ENCODE results near the gene KCTD10. TPM values are rescaled to one million over a fixed set of nuclear protein-coding genes. Genes with fewer than 3 reads are reported as not detected.

The KCTD10 gene
- total RNA-seq, 1 donor from 2014 or later: 24.0 TPM

GRCh38 chr12:109513977-109514376, 36.9 kb upstream of the KCTD10 start:
- Histone ChIP-seq H3K27ac (ENCODE audit: low read depth, low read length) (no peak overlapping the region), H3K36me3 (ENCODE audit: control insufficient read depth in 3 of 3, insufficient read depth in 3 of 3, low read length in 3 of 3) (peaks cover 64 to 80% (median 74%) of the 10 kb centered on the region in 3 donors), H3K9ac (ENCODE audit: low read depth in 1 of 3, low read length in 3 of 3) (no peak overlapping the region), H3K9me3 (ENCODE audit: control insufficient read depth in 3 of 3, low read length in 3 of 3) (no peaks in the 10 kb centered on the region), H3K4me3 (ENCODE audit: low read length in 3 of 3) (no peak overlapping the region), H3K27me3 (ENCODE audit: control insufficient read depth in 3 of 3, insufficient read depth in 3 of 3, low read length in 3 of 3) (no peaks in the 10 kb centered on the region), H3K4me1 (ENCODE audit: control insufficient read depth in 3 of 3, insufficient read depth in 3 of 3, low read length in 3 of 3) (peaks cover 4 to 13% (median 4%) of the 10 kb centered on the region in 3 donors)

GRCh38 chr12:109513051-109513450, 36.0 kb upstream of the KCTD10 start:
- no peak overlapping the region for H3K4me3 ChIP-seq (ENCODE audit: low read length in 3 of 3)
- H3K9me3 ChIP-seq (ENCODE audit: control insufficient read depth in 3 of 3, low read length in 3 of 3): no peaks in the 10 kb centered on the region
- no peak overlapping the region for H3K27ac ChIP-seq (ENCODE audit: low read depth, low read length)
- H3K4me1 ChIP-seq (ENCODE audit: control insufficient read depth in 3 of 3, insufficient read depth in 3 of 3, low read length in 3 of 3): peaks cover 0 to 5% (median 0%) of the 10 kb centered on the region in 3 donors
- no peak overlapping the region for H3K9ac ChIP-seq (ENCODE audit: low read depth in 1 of 3, low read length in 3 of 3)
- H3K36me3 ChIP-seq (ENCODE audit: control insufficient read depth in 3 of 3, insufficient read depth in 3 of 3, low read length in 3 of 3): peaks cover 63 to 82% (median 77%) of the 10 kb centered on the region in 3 donors
- no peaks in the 10 kb centered on the region for H3K27me3 ChIP-seq (ENCODE audit: control insufficient read depth in 3 of 3, insufficient read depth in 3 of 3, low read length in 3 of 3)

GRCh38 chr12:109512608-109513007, 35.5 kb upstream of the KCTD10 start:
- no peak overlapping the region for H3K27ac ChIP-seq (ENCODE audit: low read depth, low read length)
- no peak overlapping the region for H3K4me3 ChIP-seq (ENCODE audit: low read length in 3 of 3)
- H3K4me1 ChIP-seq (ENCODE audit: control insufficient read depth in 3 of 3, insufficient read depth in 3 of 3, low read length in 3 of 3): peaks cover 0 to 2% (median 0%) of the 10 kb centered on the region in 3 donors
- peaks cover 63 to 82% (median 77%) of the 10 kb centered on the region in 3 donors for H3K36me3 ChIP-seq (ENCODE audit: control insufficient read depth in 3 of 3, insufficient read depth in 3 of 3, low read length in 3 of 3)
- no peak overlapping the region for H3K9ac ChIP-seq (ENCODE audit: low read depth in 1 of 3, low read length in 3 of 3)
- H3K9me3 ChIP-seq (ENCODE audit: control insufficient read depth in 3 of 3, low read length in 3 of 3): no peaks in the 10 kb centered on the region
- no peaks in the 10 kb centered on the region for H3K27me3 ChIP-seq (ENCODE audit: control insufficient read depth in 3 of 3, insufficient read depth in 3 of 3, low read length in 3 of 3)

GRCh38 chr12:109510196-109510595, 33.1 kb upstream of the KCTD10 start:
- Histone ChIP-seq H3K27me3 (ENCODE audit: control insufficient read depth in 3 of 3, insufficient read depth in 3 of 3, low read length in 3 of 3) (no peaks in the 10 kb centered on the region), H3K4me3 (ENCODE audit: low read length in 3 of 3) (no peak overlapping the region), H3K9ac (ENCODE audit: low read depth in 1 of 3, low read length in 3 of 3) (no peak overlapping the region), H3K27ac (ENCODE audit: low read depth, low read length) (no peak overlapping the region), H3K9me3 (ENCODE audit: control insufficient read depth in 3 of 3, low read length in 3 of 3) (no peaks in the 10 kb centered on the region), H3K36me3 (ENCODE audit: control insufficient read depth in 3 of 3, insufficient read depth in 3 of 3, low read length in 3 of 3) (peaks cover 71 to 92% (median 84%) of the 10 kb centered on the region in 3 donors), H3K4me1 (ENCODE audit: control insufficient read depth in 3 of 3, insufficient read depth in 3 of 3, low read length in 3 of 3) (no peaks in the 10 kb centered on the region)

DNA sequence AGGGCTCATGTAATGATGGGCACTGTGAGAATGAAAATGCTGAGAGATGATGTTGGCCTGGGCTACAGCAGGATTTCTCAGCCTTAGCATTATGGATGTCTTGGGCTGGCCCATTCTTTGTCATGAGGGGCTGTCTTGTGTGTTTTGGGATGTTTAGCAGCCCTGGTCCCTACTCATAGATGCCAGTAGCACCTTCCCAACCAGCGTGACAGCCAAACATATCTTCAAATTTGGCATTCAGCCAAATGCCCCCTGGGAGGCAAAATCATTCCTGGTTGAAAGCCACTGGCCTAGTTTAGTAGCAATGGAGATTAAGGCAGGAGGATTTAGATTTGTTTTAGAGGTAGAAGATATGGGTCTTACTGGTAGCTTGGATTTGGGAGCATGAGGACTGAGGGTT, 27.0 kb upstream of the KCTD10 start:
- Histone ChIP-seq H3K27ac (ENCODE audit: low read depth, low read length) (no peak overlapping the region), H3K4me1 (ENCODE audit: control insufficient read depth in 3 of 3, insufficient read depth in 3 of 3, low read length in 3 of 3) (no peaks in the 10 kb centered on the region), H3K9ac (ENCODE audit: low read depth in 1 of 3, low read length in 3 of 3) (no peak overlapping the region), H3K9me3 (ENCODE audit: control insufficient read depth in 3 of 3, low read length in 3 of 3) (no peaks in the 10 kb centered on the region), H3K4me3 (ENCODE audit: low read length in 3 of 3) (no peak overlapping the region), H3K27me3 (ENCODE audit: control insufficient read depth in 3 of 3, insufficient read depth in 3 of 3, low read length in 3 of 3) (no peaks in the 10 kb centered on the region), H3K36me3 (ENCODE audit: control insufficient read depth in 3 of 3, insufficient read depth in 3 of 3, low read length in 3 of 3) (peaks cover 75 to 96% (median 90%) of the 10 kb centered on the region in 3 donors)

- Histone ChIP-seq H3K4me1 (ENCODE audit: control insufficient read depth in 3 of 3, insufficient read depth in 3 of 3, low read length in 3 of 3) (no peaks in the 10 kb centered on the region), H3K4me3 (ENCODE audit: low read length in 3 of 3) (no peak overlapping the region), H3K9ac (ENCODE audit: low read depth in 1 of 3, low read length in 3 of 3) (no peak overlapping the region), H3K9me3 (ENCODE audit: control insufficient read depth in 3 of 3, low read length in 3 of 3) (no peaks in the 10 kb centered on the region), H3K36me3 (ENCODE audit: control insufficient read depth in 3 of 3, insufficient read depth in 3 of 3, low read length in 3 of 3) (peaks cover 79 to 97% (median 91%) of the 10 kb centered on the region in 3 donors), H3K27me3 (ENCODE audit: control insufficient read depth in 3 of 3, insufficient read depth in 3 of 3, low read length in 3 of 3) (no peaks in the 10 kb centered on the region), H3K27ac (ENCODE audit: low read depth, low read length) (no peak overlapping the region)
These were observed 26.5 kb upstream of the KCTD10 start for GRCh38 chr12:109503611-109504010.

DNA sequence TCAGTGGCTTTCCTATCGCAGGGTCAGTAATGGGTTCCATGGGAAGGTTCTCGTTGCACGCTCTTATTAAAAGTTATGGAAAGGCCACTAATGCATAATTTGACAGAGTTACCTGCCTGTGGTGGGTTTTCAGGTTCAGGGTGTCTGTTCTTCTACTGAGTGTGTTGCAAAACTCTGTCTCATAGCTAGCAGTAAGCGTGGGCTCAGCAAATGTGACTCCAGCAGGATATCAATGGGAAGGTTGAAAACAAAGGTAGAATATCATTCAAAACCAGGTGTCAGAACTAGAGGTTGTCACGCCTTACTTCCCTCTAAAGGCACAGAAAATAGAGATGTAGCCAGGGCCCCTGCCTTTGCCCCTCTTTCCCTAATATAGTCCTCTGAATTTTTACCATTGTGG, 25.2 kb upstream of the KCTD10 start:
- no peak overlapping the region for H3K27ac ChIP-seq (ENCODE audit: low read depth, low read length)
- H3K4me1 ChIP-seq (ENCODE audit: control insufficient read depth in 3 of 3, insufficient read depth in 3 of 3, low read length in 3 of 3): no peaks in the 10 kb centered on the region
- H3K36me3 ChIP-seq (ENCODE audit: control insufficient read depth in 3 of 3, insufficient read depth in 3 of 3, low read length in 3 of 3): peaks cover 79 to 97% (median 91%) of the 10 kb centered on the region in 3 donors
- H3K9me3 ChIP-seq (ENCODE audit: control insufficient read depth in 3 of 3, low read length in 3 of 3): no peaks in the 10 kb centered on the region
- no peak overlapping the region for H3K4me3 ChIP-seq (ENCODE audit: low read length in 3 of 3)
- H3K27me3 ChIP-seq (ENCODE audit: control insufficient read depth in 3 of 3, insufficient read depth in 3 of 3, low read length in 3 of 3): no peaks in the 10 kb centered on the region
- no peak overlapping the region for H3K9ac ChIP-seq (ENCODE audit: low read depth in 1 of 3, low read length in 3 of 3)

DNA sequence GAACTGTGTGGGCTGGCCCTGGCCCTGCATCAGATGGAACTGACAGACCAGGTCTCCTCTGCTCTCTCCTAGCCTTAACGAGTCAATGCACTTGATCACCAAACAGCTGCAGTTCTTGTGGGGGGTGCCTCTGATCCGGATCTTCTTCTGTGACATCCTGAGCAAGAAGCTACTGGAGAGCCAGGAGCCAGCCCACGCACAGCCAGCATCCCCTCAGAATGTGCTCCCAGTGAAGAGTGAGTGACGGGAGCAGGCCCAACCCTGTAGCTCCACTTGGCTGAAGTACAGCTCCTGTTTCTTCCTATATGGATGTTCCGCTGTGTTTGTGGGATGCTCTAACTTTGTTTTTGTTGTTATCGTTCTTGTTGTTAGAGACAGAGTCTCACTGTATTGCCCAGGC, 24.2 kb upstream of the KCTD10 start:
- H3K36me3 ChIP-seq (ENCODE audit: control insufficient read depth in 3 of 3, insufficient read depth in 3 of 3, low read length in 3 of 3): peaks cover 70 to 89% (median 83%) of the 10 kb centered on the region in 3 donors
- no peaks in the 10 kb centered on the region for H3K27me3 ChIP-seq (ENCODE audit: control insufficient read depth in 3 of 3, insufficient read depth in 3 of 3, low read length in 3 of 3)
- H3K4me3 ChIP-seq (ENCODE audit: low read length in 3 of 3): no peak overlapping the region
- H3K9ac ChIP-seq (ENCODE audit: low read depth in 1 of 3, low read length in 3 of 3): no peak overlapping the region
- no peaks in the 10 kb centered on the region for H3K4me1 ChIP-seq (ENCODE audit: control insufficient read depth in 3 of 3, insufficient read depth in 3 of 3, low read length in 3 of 3)
- no peaks in the 10 kb centered on the region for H3K9me3 ChIP-seq (ENCODE audit: control insufficient read depth in 3 of 3, low read length in 3 of 3)
- H3K27ac ChIP-seq (ENCODE audit: low read depth, low read length): no peak overlapping the region

DNA sequence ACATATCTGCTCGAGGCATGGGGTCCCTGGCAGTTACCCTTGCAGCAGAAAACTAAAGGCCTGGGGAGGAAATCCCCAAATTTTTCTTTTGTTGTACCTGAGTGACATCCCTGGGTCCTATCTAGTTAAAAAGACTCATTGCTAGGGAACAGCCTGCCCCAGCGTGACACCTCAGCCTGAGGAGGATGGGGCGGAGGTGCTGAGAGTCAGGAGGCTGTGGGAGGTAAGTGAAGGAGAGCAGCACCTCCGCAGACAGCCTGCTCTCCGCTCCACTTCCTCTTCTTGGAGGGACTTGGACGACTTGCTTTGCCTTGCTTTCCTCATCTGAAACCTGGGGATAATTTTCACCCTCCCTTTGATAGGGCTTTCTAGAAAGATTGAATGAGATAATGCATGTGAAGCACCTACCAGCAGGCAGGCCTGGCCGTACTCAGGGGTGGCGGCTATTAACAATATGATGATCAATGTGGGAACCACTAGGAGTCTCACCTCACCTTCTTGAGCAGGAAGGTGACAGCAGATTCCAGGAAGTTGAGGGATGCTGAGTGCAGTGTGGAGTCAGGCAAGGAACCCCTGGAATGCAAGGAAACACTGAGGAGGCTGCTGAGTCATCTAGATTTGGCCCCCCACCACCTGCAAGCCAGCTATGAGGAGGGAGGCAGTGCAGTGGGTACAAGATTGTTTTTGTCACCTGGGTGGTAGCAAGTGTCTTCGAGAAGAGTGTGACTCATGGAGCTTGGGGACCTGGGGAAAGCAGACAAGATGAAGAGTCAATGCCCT, 23.5 kb upstream of the KCTD10 start:
- H3K9me3 ChIP-seq (ENCODE audit: control insufficient read depth in 3 of 3, low read length in 3 of 3): no peaks in the 10 kb centered on the region
- no peaks in the 10 kb centered on the region for H3K4me1 ChIP-seq (ENCODE audit: control insufficient read depth in 3 of 3, insufficient read depth in 3 of 3, low read length in 3 of 3)
- H3K27ac ChIP-seq (ENCODE audit: low read depth, low read length): no peak overlapping the region
- no peak overlapping the region for H3K4me3 ChIP-seq (ENCODE audit: low read length in 3 of 3)
- H3K36me3 ChIP-seq (ENCODE audit: control insufficient read depth in 3 of 3, insufficient read depth in 3 of 3, low read length in 3 of 3): peaks cover 65 to 84% (median 77%) of the 10 kb centered on the region in 3 donors
- H3K9ac ChIP-seq (ENCODE audit: low read depth in 1 of 3, low read length in 3 of 3): no peak overlapping the region
- no peaks in the 10 kb centered on the region for H3K27me3 ChIP-seq (ENCODE audit: control insufficient read depth in 3 of 3, insufficient read depth in 3 of 3, low read length in 3 of 3)

DNA sequence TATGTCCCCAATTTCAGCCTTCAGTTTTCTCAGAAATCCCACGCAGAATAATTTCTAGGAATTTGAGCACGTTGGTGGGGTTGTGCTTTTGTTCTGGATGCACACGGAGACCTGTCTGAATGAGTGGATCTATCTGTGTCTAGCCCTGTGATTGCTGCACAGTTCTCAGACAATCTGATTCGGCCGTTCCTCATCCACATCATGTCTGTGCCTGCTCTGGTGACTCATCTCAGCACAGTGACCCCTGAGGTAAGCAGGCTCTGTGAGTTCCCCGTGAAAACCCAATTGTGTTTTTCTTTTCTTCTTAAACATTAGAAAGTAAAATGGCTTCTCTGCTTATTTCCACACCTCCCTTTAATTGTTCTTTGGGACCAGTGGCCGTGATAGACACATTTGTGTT, 20.6 kb upstream of the KCTD10 start:
- Histone ChIP-seq H3K9me3 (ENCODE audit: control insufficient read depth in 3 of 3, low read length in 3 of 3) (no peaks in the 10 kb centered on the region), H3K4me1 (ENCODE audit: control insufficient read depth in 3 of 3, insufficient read depth in 3 of 3, low read length in 3 of 3) (no peaks in the 10 kb centered on the region), H3K4me3 (ENCODE audit: low read length in 3 of 3) (no peak overlapping the region), H3K27me3 (ENCODE audit: control insufficient read depth in 3 of 3, insufficient read depth in 3 of 3, low read length in 3 of 3) (no peaks in the 10 kb centered on the region), H3K27ac (ENCODE audit: low read depth, low read length) (no peak overlapping the region), H3K36me3 (ENCODE audit: control insufficient read depth in 3 of 3, insufficient read depth in 3 of 3, low read length in 3 of 3) (peaks cover 54 to 80% (median 73%) of the 10 kb centered on the region in 3 donors), H3K9ac (ENCODE audit: low read depth in 1 of 3, low read length in 3 of 3) (no peak overlapping the region)
